Measurements from ENCODE around the gene ADRA2B. TPM values are rescaled to one million over a fixed set of nuclear protein-coding genes. Genes with fewer than 3 reads are reported as not detected.

Gene ADRA2B
- polyA plus RNA-seq, 2 of the 4 experiments (the other 2 are of a cell fraction) = 0.03 to 0.05 TPM

- ChIA-PET POLR2A (no interaction called here), CTCF (interaction anchor here (0.6 to 2.2 kb wide), 4 partner anchors 15 to 353 kb away, joined by 3 to 10 read pairs (median 4); partner anchors contain the start of gene ADRA2B)
- Histone ChIP-seq H3K4me2 (peak overlapping the region; percentile 94), H3K27ac (peak overlapping the region; percentile 62 to 70; a peak in 5 of 6 replicates), H3K9me3 (no peaks in the 10 kb centered on the region), H3K4me3 (peak overlapping the region; percentile 45), H3K4me1 (peaks cover 10% of the 10 kb centered on the region; the same call in 2 of the 3 replicates)
- WGBS (ENCODE audit: missing lambda C conversion rate) = 61% methylated on average over 29 of the region's 35 CpGs
- ATAC-seq = no peak
- no peak for DNase-seq (ENCODE audit: low read depth in 1 of 2, low spot score in 1 of 2)
- FAIRE-seq = no peak
- TF ChIP-seq CEBPB (IDR thresholded peaks at IDR 0.05) = no peak
- no peak for TF ChIP-seq POLR2A (IDR thresholded peaks at IDR 0.05; ENCODE audit: low read length)
- TF ChIP-seq, protein P1, sequence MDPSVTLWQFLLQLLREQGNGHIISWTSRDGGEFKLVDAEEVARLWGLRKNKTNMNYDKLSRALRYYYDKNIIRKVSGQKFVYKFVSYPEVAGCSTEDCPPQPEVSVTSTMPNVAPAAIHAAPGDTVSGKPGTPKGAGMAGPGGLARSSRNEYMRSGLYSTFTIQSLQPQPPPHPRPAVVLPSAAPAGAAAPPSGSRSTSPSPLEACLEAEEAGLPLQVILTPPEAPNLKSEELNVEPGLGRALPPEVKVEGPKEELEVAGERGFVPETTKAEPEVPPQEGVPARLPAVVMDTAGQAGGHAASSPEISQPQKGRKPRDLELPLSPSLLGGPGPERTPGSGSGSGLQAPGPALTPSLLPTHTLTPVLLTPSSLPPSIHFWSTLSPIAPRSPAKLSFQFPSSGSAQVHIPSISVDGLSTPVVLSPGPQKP (IDR thresholded peaks at IDR 0.05; ENCODE audit: low read depth, low read length) = no peak
- TF ChIP-seq KDM1A (IDR thresholded peaks at IDR 0.05; ENCODE audit: low read depth) = no peak
- no peak for TF ChIP-seq MAFK (IDR thresholded peaks at IDR 0.05; ENCODE audit: partially characterized antibody)
- no peak for TF ChIP-seq USF2 (IDR thresholded peaks at IDR 0.05)
- TF ChIP-seq MAZ (IDR thresholded peaks at IDR 0.05; ENCODE audit: borderline replicate concordance, low read depth, low read length) = no peak
- no peak for TF ChIP-seq PHF8 (IDR thresholded peaks at IDR 0.05; ENCODE audit: borderline replicate concordance, low read depth)
- TF ChIP-seq CBX2 (IDR thresholded peaks at IDR 0.05; ENCODE audit: borderline replicate concordance, low read depth) = no peak
- TF ChIP-seq TFCP2L1 (CRISPR knock-in tag; IDR thresholded peaks at IDR 0.05) = no peak
- no peak for TF ChIP-seq RFX5 (IDR thresholded peaks at IDR 0.05)
- TF ChIP-seq ZC3H11A (IDR thresholded peaks at IDR 0.05) = no peak
Measured at GRCh38 chr2:96144481-96145035, 28.2 kb upstream of the ADRA2B start.

- Histone ChIP-seq H3K9me3 (no peaks in the 10 kb centered on the region), H3K4me1 (peaks cover 10% of the 10 kb centered on the region; the same call in 2 of the 3 replicates), H3K4me2 (no peak overlapping the region; the same call in 1 of the 3 replicates), H3K27ac (no peak overlapping the region), H3K4me3 (no peak overlapping the region)
- TF ChIP-seq FOSB (CRISPR knock-in tag; IDR thresholded peaks at IDR 0.05) (no peak), HOXB13 (CRISPR knock-in tag; IDR thresholded peaks at IDR 0.05; ENCODE audit: low read depth) (no peak), NPAS2 (CRISPR knock-in tag; IDR thresholded peaks at IDR 0.05; ENCODE audit: borderline replicate concordance) (no peak)
- ATAC-seq (0 out of 6 replicates have a peak, but pooled peaks of 1 of the 2 experiments have one; percentile 13), FAIRE-seq (no peak), DNase-seq (ENCODE audit: low read depth in 1 of 2, low spot score in 1 of 2) (peak in 1 of 2 experiments; percentile 19)
- POLR2A ChIA-PET = no interaction called here
- 93% methylated on average over 21 of the region's 23 CpGs for WGBS (ENCODE audit: missing lambda C conversion rate)
- CTCF ChIA-PET = interaction anchor here (1.8 to 2.2 kb wide), 2 partner anchors 9 to 27 kb away, joined by 3 to 10 read pairs; partner anchors contain the start of gene ADRA2B
Measured at GRCh38 chr2:96143848-96144480, 27.6 kb upstream of the ADRA2B start.

- Histone ChIP-seq H3K9me3 (no peaks in the 10 kb centered on the region), H3K4me3 (no peak overlapping the region), H3K4me1 (peaks cover 5% of the 10 kb centered on the region; the same call in 2 of the 3 replicates), H3K4me2 (no peak overlapping the region), H3K27ac (no peak overlapping the region)
- CTCF ChIA-PET = interaction anchor here (1.8 to 2.2 kb wide), 2 partner anchors 10 to 26 kb away, joined by 3 to 10 read pairs; partner anchors contain the start of gene ADRA2B
- POLR2A ChIA-PET = no interaction called here
- no peak for FAIRE-seq
- ATAC-seq = no peak
- DNase-seq (ENCODE audit: low read depth in 1 of 2, low spot score in 1 of 2) = no peak
- WGBS (ENCODE audit: missing lambda C conversion rate) = 88% methylated on average over 10 of the region's 10 CpGs
- TF ChIP-seq PHF8 (IDR thresholded peaks at IDR 0.05; ENCODE audit: borderline replicate concordance, low read depth) = no peak
- TF ChIP-seq HOXA7 (CRISPR knock-in tag; IDR thresholded peaks at IDR 0.05) = no peak
- TF ChIP-seq PBX3 (IDR thresholded peaks at IDR 0.05) = no peak
- TF ChIP-seq POLR2A (IDR thresholded peaks at IDR 0.05; ENCODE audit: low read length) = no peak
- no peak for TF ChIP-seq HES2 (IDR thresholded peaks at IDR 0.05)
- no peak for TF ChIP-seq MAX (IDR thresholded peaks at IDR 0.05)
- TF ChIP-seq CBX2 (IDR thresholded peaks at IDR 0.05; ENCODE audit: borderline replicate concordance, low read depth) = no peak
- no peak for TF ChIP-seq USF2 (IDR thresholded peaks at IDR 0.05)
- TF ChIP-seq ESRRA (IDR thresholded peaks at IDR 0.05; ENCODE audit: borderline replicate concordance, low read length) = no peak
- no peak for TF ChIP-seq NFE2L2 (conservative IDR thresholded peaks at IDR 0.05; ENCODE audit: low read length)
Measured at GRCh38 chr2:96143231-96143847, 27.0 kb upstream of the ADRA2B start.
